Measurements from ENCODE around the gene TMSB10. TPM values are rescaled to one million over a fixed set of nuclear protein-coding genes. Genes with fewer than 3 reads are reported as not detected.

TMSB10 gene
- total RNA-seq, 1 experiment from 2014 or later: 869 TPM

- H3K9me3 Mint-ChIP-seq: peaks cover 29% of the 10 kb centered on the region
- ChIA-PET POLR2A (no interaction called here), CTCF (interaction anchor here (2.6 kb wide), 1 partner anchor 13 kb away, joined by 16 read pairs; no protein-coding TSS in a partner anchor)
- peaks cover 16% of the 10 kb centered on the region for H3K36me3 Mint-ChIP-seq
- TF ChIP-seq NR3C1 (CRISPR knock-in tag; conservative IDR thresholded peaks at IDR 0.05; ENCODE audit: low read depth) (no peak), AFF4 (CRISPR knock-in tag; IDR thresholded peaks at IDR 0.05; ENCODE audit: borderline replicate concordance) (no peak), FOXP1 (CRISPR knock-in tag; IDR thresholded peaks at IDR 0.05; ENCODE audit: borderline replicate concordance) (no peak), JUN (CRISPR knock-in tag; IDR thresholded peaks at IDR 0.05) (no peak), EMX1 (CRISPR knock-in tag; IDR thresholded peaks at IDR 0.05) (no peak), FOXJ3 (CRISPR knock-in tag; IDR thresholded peaks at IDR 0.05; ENCODE audit: borderline replicate concordance) (no peak), ESRRA (CRISPR knock-in tag; IDR thresholded peaks at IDR 0.05; ENCODE audit: borderline replicate concordance) (no peak)
- TF ChIP-seq, protein P1, sequence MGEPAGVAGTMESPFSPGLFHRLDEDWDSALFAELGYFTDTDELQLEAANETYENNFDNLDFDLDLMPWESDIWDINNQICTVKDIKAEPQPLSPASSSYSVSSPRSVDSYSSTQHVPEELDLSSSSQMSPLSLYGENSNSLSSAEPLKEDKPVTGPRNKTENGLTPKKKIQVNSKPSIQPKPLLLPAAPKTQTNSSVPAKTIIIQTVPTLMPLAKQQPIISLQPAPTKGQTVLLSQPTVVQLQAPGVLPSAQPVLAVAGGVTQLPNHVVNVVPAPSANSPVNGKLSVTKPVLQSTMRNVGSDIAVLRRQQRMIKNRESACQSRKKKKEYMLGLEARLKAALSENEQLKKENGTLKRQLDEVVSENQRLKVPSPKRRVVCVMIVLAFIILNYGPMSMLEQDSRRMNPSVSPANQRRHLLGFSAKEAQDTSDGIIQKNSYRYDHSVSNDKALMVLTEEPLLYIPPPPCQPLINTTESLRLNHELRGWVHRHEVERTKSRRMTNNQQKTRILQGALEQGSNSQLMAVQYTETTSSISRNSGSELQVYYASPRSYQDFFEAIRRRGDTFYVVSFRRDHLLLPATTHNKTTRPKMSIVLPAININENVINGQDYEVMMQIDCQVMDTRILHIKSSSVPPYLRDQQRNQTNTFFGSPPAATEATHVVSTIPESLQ (CRISPR knock-in tag; IDR thresholded peaks at IDR 0.05): no peak
- TF ChIP-seq, protein P2, sequence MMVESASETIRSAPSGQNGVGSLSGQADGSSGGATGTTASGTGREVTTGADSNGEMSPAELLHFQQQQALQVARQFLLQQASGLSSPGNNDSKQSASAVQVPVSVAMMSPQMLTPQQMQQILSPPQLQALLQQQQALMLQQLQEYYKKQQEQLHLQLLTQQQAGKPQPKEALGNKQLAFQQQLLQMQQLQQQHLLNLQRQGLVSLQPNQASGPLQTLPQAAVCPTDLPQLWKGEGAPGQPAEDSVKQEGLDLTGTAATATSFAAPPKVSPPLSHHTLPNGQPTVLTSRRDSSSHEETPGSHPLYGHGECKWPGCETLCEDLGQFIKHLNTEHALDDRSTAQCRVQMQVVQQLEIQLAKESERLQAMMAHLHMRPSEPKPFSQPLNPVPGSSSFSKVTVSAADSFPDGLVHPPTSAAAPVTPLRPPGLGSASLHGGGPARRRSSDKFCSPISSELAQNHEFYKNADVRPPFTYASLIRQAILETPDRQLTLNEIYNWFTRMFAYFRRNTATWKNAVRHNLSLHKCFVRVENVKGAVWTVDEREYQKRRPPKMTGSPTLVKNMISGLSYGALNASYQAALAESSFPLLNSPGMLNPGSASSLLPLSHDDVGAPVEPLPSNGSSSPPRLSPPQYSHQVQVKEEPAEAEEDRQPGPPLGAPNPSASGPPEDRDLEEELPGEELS (CRISPR knock-in tag; IDR thresholded peaks at IDR 0.05): no peak
- TF ChIP-seq, protein P3, sequence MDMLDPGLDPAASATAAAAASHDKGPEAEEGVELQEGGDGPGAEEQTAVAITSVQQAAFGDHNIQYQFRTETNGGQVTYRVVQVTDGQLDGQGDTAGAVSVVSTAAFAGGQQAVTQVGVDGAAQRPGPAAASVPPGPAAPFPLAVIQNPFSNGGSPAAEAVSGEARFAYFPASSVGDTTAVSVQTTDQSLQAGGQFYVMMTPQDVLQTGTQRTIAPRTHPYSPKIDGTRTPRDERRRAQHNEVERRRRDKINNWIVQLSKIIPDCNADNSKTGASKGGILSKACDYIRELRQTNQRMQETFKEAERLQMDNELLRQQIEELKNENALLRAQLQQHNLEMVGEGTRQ (CRISPR knock-in tag; IDR thresholded peaks at IDR 0.05): no peak
- TF ChIP-seq, protein P4, sequence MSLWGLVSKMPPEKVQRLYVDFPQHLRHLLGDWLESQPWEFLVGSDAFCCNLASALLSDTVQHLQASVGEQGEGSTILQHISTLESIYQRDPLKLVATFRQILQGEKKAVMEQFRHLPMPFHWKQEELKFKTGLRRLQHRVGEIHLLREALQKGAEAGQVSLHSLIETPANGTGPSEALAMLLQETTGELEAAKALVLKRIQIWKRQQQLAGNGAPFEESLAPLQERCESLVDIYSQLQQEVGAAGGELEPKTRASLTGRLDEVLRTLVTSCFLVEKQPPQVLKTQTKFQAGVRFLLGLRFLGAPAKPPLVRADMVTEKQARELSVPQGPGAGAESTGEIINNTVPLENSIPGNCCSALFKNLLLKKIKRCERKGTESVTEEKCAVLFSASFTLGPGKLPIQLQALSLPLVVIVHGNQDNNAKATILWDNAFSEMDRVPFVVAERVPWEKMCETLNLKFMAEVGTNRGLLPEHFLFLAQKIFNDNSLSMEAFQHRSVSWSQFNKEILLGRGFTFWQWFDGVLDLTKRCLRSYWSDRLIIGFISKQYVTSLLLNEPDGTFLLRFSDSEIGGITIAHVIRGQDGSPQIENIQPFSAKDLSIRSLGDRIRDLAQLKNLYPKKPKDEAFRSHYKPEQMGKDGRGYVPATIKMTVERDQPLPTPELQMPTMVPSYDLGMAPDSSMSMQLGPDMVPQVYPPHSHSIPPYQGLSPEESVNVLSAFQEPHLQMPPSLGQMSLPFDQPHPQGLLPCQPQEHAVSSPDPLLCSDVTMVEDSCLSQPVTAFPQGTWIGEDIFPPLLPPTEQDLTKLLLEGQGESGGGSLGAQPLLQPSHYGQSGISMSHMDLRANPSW (CRISPR knock-in tag; conservative IDR thresholded peaks at IDR 0.05; ENCODE audit: low read depth): no peak
- TF ChIP-seq, protein P5, sequence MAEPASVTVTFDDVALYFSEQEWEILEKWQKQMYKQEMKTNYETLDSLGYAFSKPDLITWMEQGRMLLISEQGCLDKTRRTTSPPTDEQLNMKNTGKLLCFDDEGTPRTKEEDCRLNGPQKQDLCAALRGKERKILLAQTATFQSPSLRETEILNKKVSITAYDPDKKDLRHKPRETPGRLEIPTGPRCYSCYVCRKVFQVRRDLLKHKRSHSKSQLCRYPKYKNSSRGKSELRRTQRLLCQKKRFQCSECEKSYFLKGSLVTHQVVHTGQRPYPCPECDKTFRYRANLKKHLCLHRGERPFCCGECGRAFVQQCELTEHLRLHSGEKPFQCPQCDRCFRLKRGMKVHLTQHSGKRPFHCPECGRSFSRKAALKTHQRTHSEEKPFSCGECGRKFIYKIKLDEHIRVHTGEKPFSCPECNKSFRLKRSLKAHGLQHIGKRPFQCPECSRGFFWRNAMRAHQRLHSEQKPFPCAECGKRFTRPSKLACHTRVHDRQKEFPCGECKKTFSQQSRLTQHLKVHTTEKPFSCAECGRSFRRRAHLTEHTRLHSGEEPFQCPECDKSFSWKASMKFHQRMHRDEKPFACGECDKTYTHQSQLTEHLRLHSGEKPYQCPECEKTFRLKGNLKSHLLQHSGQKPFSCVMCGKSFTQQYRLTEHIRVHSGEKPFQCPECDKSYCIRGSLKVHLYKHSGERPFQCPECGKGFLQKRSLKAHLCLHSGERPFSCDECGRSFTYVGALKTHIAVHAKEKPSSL (CRISPR knock-in tag; conservative IDR thresholded peaks at IDR 0.05): no peak
- peaks cover 4% of the 10 kb centered on the region for H3K4me1 Mint-ChIP-seq
- no peak for DNase-seq (ENCODE audit: low spot score)
- no peak for ATAC-seq
- no peaks in the 10 kb centered on the region for H3K27me3 Mint-ChIP-seq (ENCODE audit: low read depth)
- H3K4me3 Mint-ChIP-seq: no peak overlapping the region
- H3K27ac Mint-ChIP-seq: no peak overlapping the region
Measured at GRCh38 chr2:84912984-84913383, 7.5 kb downstream of the TMSB10 start.
